K562 (cell line): Measurements from ENCODE around the gene MRPL38. TPM values are rescaled to one million over a fixed set of nuclear protein-coding genes. Genes with fewer than 3 reads are reported as not detected.

Experiments
- ARID3A ChIP-seq: IDR thresholded peaks from 2 replicates; pipeline ENCODE4 v1.6.1; 2012; ENCODE audit warnings: low read depth, low read length, improper control_type of control experiment, borderline replicate concordance
- ETV1 ChIP-seq: fragments of 450-650 bp; conservative IDR thresholded peaks from 2 replicates; pipeline ENCODE4 v1.6.1; 2016; ENCODE audit warnings: missing genetic modification characterization, control low read depth, low read depth, missing compliant biosample characterization
- GABPA ChIP-seq: fragments of 200-800 bp; sonication (Bioruptor generic); conservative IDR thresholded peaks from 2 replicates; pipeline ENCODE4 v1.6.1; 2016; ENCODE audit warnings: low read depth, missing genetic modification characterization, missing compliant biosample characterization
- KAT8 ChIP-seq: fragments of 450-650 bp; IDR thresholded peaks from 2 replicates; pipeline ENCODE4 v1.6.1; 2016; ENCODE audit warnings: low read depth, mild to moderate bottlenecking
- KDM5B ChIP-seq: fragments of 200-600 bp; sonication (generic); IDR thresholded peaks from 2 replicates; pipeline ENCODE4 v1.6.1; 2012; ENCODE audit warnings: low read depth, mild to moderate bottlenecking, moderate library complexity, low read length, control low read depth, inconsistent platforms; ENCODE audit not compliant: insufficient replicate concordance
- NFYB ChIP-seq: IDR thresholded peaks from 2 replicates; pipeline ENCODE4 v1.6.1; 2011; ENCODE audit warnings: mild to moderate bottlenecking, moderate library complexity; ENCODE audit not compliant: insufficient read length; ENCODE audit errors: extremely low read depth
- PRMT5 ChIP-seq: sonication (generic); formaldehyde crosslinking; IDR thresholded peaks from 2 replicates; pipeline ENCODE4 v1.5.0; 2020; ENCODE audit warnings: missing genetic modification reagents
- RFX1 ChIP-seq: fragments of 450-650 bp; IDR thresholded peaks from 2 replicates; pipeline ENCODE4 v1.6.1; 2016; ENCODE audit warnings: mild to moderate bottlenecking, moderate library complexity
- SRSF9 ChIP-seq: fragments of 200-400 bp; formaldehyde crosslinking; IDR thresholded peaks from 2 replicates; pipeline ENCODE4 v1.6.1; 2017; ENCODE audit warnings: low read depth, low read length, borderline replicate concordance
- TCF7L2 ChIP-seq: fragments of 150-350 bp; IDR thresholded peaks from 2 replicates; pipeline ENCODE4 v1.6.1; 2016; ENCODE audit warnings: low read depth, mild to moderate bottlenecking, low read length, moderate library complexity
- TFE3 ChIP-seq: fragments of 450-650 bp; formaldehyde crosslinking; IDR thresholded peaks from 2 replicates; pipeline ENCODE4 v1.4.0; 2020; ENCODE audit warnings: mild to moderate bottlenecking, mixed read lengths
- XRCC5 ChIP-seq: fragments of 200-400 bp; formaldehyde crosslinking; IDR thresholded peaks from 2 replicates; pipeline ENCODE4 v1.6.1; 2017; ENCODE audit warnings: low read depth, mild to moderate bottlenecking, low read length
- ZBTB17 ChIP-seq: fragments of 450-650 bp; formaldehyde crosslinking; IDR thresholded peaks from 2 replicates; pipeline ENCODE4 v1.4.0; 2020; ENCODE audit warnings: mild to moderate bottlenecking
- ZBTB9 ChIP-seq: fragments of 450-650 bp; formaldehyde crosslinking; IDR thresholded peaks from 2 replicates; pipeline ENCODE4 v1.4.0; 2020; ENCODE audit warnings: mild to moderate bottlenecking, moderate library complexity
- ZC3H4 ChIP-seq: sonication (generic); formaldehyde crosslinking; IDR thresholded peaks from 2 replicates; pipeline ENCODE4 v1.9.0; 2021; ENCODE audit warnings: missing genetic modification reagents, borderline replicate concordance
- ZNF444 ChIP-seq: fragments of 250-450 bp; sonication (Bioruptor Pico); IDR thresholded peaks from 2 replicates; pipeline ENCODE4 v1.4.0; 2020; ENCODE audit warnings: mild to moderate bottlenecking, moderate library complexity
- polyA plus RNA-seq, 8 experiments: library from polyadenylated mRNA; depleted of rRNA in 4 of 8; stranded (reverse) in 5 of 8; unstranded in 3 of 8; fragments of >200 nt; fragmentation: Nextera tagmentation in 2 of 8; fragmentation: Illumina TruSeq in 1 of 8; extraction: Ambion mirVana in 2 of 8; extraction: Trizol in 1 of 8; gene quantifications; 2 replicates each; pipeline versions ENCODE4 v1.2.1 to v1.2.3, GENCODE V29; 2011 to 2014; ENCODE audit warnings: inconsistent platforms in 1 of 8, missing spikeins in 1 of 8
- total RNA-seq, 7 experiments: library from RNA; depleted of rRNA in 6 of 7; stranded (reverse); fragments of >200 nt in 6 of 7; fragmentation: Illumina TruSeq in 2 of 7; extraction: Trizol in 2 of 7; gene quantifications; 2 replicates each; pipeline versions ENCODE4 v1.2.1 to v1.2.3, GENCODE V29; 2011 to 2021; ENCODE audit warnings: low replicate concordance in 1 of 7
- TF ChIP-seq, protein P1 (sequence below): fragments of 450-650 bp; IDR thresholded peaks from 2 replicates; pipeline ENCODE4 v1.6.1; 2016
- TF ChIP-seq, protein P2 (sequence below): fragments of 250-450 bp; sonication (Bioruptor Pico); IDR thresholded peaks from 2 replicates; pipeline ENCODE4 v1.5.0; 2020; ENCODE audit warnings: mild to moderate bottlenecking, borderline replicate concordance

MRPL38 gene
- total and polyA plus RNA-seq, 9 of the 15 experiments (the other 6 are each of a cell fraction or from before 2014, with no cell fraction given) = 4.5 to 154 (median 48.5) TPM

DNA sequence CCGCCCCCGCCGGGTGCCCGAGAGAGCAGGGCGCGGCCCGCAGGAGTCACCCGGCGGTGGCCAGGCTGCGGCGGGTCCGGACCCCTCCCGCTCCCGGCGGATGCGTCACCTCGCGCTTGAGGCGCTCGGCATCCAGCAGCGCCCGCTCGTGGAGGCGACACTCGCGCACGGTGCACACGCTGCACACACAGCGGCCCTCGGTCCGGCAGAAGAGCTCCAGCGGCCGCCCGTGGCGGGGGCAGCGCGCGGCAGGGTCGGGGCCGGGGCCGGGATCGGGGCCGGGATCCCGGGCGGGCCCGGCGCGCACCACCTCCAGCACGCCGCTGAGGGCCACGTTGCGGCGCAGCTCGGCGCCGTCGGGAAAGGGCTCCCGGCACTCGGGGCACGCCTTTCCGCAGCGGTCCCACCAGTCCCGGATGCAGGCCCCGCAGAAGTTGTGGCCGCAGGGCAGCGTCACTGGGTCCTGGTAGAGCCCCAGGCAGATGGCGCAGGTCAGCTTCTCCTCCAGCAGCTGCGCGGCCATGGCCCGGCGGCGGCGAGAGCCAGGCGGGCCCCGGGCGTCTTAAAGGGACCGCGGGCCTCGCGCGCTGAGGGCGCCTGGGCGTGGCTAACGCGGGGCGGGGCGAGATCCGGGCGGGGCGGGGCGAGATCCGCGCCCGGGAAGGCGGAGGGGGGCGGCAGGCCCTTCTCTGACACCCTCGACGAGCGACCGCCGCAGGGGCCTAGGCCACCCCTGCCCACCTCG, 8.1 kb downstream of the MRPL38 start, which contains the start of gene TRIM65 (continued):
- TF ChIP-seq ZBTB9 = peak; percentile 31; the same call in 1 of the 2 replicates
- no peak for TF ChIP-seq NFYB
- TF ChIP-seq ZC3H4 (CRISPR knock-in tag) = no peak
- no peak for TF ChIP-seq ZNF444 (CRISPR knock-in tag)
- TF ChIP-seq ZBTB17 (CRISPR knock-in tag) = no peak
- no peak for TF ChIP-seq TCF7L2
- TF ChIP-seq, protein P1, sequence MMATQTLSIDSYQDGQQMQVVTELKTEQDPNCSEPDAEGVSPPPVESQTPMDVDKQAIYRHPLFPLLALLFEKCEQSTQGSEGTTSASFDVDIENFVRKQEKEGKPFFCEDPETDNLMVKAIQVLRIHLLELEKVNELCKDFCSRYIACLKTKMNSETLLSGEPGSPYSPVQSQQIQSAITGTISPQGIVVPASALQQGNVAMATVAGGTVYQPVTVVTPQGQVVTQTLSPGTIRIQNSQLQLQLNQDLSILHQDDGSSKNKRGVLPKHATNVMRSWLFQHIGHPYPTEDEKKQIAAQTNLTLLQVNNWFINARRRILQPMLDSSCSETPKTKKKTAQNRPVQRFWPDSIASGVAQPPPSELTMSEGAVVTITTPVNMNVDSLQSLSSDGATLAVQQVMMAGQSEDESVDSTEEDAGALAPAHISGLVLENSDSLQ = no peak
- TF ChIP-seq GABPA (tag) = peak; percentile 51; the same call in 1 of the 2 replicates
- TF ChIP-seq, protein P2, sequence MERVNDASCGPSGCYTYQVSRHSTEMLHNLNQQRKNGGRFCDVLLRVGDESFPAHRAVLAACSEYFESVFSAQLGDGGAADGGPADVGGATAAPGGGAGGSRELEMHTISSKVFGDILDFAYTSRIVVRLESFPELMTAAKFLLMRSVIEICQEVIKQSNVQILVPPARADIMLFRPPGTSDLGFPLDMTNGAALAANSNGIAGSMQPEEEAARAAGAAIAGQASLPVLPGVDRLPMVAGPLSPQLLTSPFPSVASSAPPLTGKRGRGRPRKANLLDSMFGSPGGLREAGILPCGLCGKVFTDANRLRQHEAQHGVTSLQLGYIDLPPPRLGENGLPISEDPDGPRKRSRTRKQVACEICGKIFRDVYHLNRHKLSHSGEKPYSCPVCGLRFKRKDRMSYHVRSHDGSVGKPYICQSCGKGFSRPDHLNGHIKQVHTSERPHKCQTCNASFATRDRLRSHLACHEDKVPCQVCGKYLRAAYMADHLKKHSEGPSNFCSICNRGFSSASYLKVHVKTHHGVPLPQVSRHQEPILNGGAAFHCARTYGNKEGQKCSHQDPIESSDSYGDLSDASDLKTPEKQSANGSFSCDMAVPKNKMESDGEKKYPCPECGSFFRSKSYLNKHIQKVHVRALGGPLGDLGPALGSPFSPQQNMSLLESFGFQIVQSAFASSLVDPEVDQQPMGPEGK (CRISPR knock-in tag) = no peak
- TF ChIP-seq RFX1 = no peak
- peak; percentile 75 for TF ChIP-seq KDM5B
- no peak for TF ChIP-seq ETV1
- no peak for TF ChIP-seq TFE3 (CRISPR knock-in tag)
- TF ChIP-seq XRCC5 = no peak
- TF ChIP-seq ARID3A = no peak
- no peak for TF ChIP-seq PRMT5 (CRISPR knock-in tag)
- TF ChIP-seq KAT8 = no peak
- TF ChIP-seq SRSF9 = no peak
